HCT116 (cell line): ENCODE measurements around the gene FGGY.

Source experiments
- CEBPB ChIP-seq: IDR thresholded peaks from 2 replicates; pipeline ENCODE4 v1.6.1; 2012; ENCODE audit warnings: low read depth
- RAD21 ChIP-seq: IDR thresholded peaks from 2 replicates; pipeline ENCODE4 v1.6.1; 2012; ENCODE audit warnings: low read depth, mild to moderate bottlenecking
- TF ChIP-seq, protein P1 (sequence below), 3 experiments: fragments of 200-600 bp in 1 of 3; sonication (generic) in 1 of 3; IDR thresholded peaks in 2 of 3; conservative IDR thresholded peaks in 1 of 3; 2 replicates each; pipeline ENCODE4 v1.5.1; 2012 to 2017; ENCODE audit warnings: low read depth in 2 of 3, low read length in 2 of 3, antibody characterized with exemption in 1 of 3, borderline replicate concordance in 1 of 3, control low read depth in 1 of 3, mild to moderate bottlenecking in 1 of 3, mixed read lengths in 1 of 3, mixed run types in 1 of 3, moderate library complexity in 1 of 3; ENCODE audit not compliant: insufficient read depth in 1 of 3

DNA sequence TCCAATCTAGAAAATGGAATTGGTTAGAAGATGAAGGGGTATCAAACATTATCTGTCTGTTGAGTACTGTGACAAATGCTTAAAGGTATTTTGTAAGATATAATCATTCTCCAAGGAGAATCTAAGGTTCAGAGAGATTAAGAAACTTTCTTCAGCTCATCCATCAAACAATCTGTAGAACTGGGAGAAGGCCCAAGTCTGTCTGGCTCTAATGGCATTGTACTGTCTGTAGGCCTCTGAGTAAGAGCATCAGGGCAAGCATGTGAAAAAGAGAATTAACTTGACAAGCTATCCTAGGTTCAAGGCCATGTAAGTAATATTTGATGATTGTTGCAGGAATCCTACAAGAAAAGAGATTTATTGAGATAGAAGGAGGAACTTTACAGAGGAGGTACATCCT, 5.3 kb upstream of the FGGY start:
- TF ChIP-seq, protein P1, sequence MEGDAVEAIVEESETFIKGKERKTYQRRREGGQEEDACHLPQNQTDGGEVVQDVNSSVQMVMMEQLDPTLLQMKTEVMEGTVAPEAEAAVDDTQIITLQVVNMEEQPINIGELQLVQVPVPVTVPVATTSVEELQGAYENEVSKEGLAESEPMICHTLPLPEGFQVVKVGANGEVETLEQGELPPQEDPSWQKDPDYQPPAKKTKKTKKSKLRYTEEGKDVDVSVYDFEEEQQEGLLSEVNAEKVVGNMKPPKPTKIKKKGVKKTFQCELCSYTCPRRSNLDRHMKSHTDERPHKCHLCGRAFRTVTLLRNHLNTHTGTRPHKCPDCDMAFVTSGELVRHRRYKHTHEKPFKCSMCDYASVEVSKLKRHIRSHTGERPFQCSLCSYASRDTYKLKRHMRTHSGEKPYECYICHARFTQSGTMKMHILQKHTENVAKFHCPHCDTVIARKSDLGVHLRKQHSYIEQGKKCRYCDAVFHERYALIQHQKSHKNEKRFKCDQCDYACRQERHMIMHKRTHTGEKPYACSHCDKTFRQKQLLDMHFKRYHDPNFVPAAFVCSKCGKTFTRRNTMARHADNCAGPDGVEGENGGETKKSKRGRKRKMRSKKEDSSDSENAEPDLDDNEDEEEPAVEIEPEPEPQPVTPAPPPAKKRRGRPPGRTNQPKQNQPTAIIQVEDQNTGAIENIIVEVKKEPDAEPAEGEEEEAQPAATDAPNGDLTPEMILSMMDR (IDR thresholded peaks at IDR 0.05 in 2 of 3, conservative IDR thresholded peaks at IDR 0.05 in 1 of 3; ENCODE audit: borderline replicate concordance in 1 of 3, insufficient read depth in 1 of 3, low read depth in 2 of 3, low read length in 2 of 3), result no peak
- TF ChIP-seq CEBPB (no peak), RAD21 (no peak)
